OCI-LY3 (cell line): Measurements from ENCODE around the gene ING4.

ENCODE experiments used
- H2AFZ ChIP-seq: fragments of 200-600, 300-600 bp; shearing (Covaris generic); 2 replicates; pipeline ENCODE4 v1.6.0; 2014; ENCODE audit warnings: antibody characterized with exemption, low read depth, low read length
- H3K27ac ChIP-seq: fragments of 200-600, 300-600 bp; sonication (generic); 2 replicates; pipeline ENCODE4 v1.5.1; 2014; ENCODE audit warnings: mild to moderate bottlenecking, low read length, moderate library complexity, mixed read lengths
- H3K27me3 ChIP-seq: fragments of 200-600, 300-600 bp; sonication (generic); 2 replicates; pipeline ENCODE4 v1.6.1; 2014; ENCODE audit warnings: low read depth, low read length, mixed read lengths
- H3K36me3 ChIP-seq: fragments of 200-600, 300-600 bp; sonication (generic); replicated peaks from 2 replicates; pipeline ENCODE3; 2014; ENCODE audit warnings: low read depth, low read length, mixed read lengths
- H3K4me1 ChIP-seq: fragments of 300-600, 200-600 bp; sonication (generic); 2 replicates; pipeline ENCODE4 v1.6.1; 2014; ENCODE audit warnings: low read length, mixed read lengths
- H3K4me2 ChIP-seq: fragments of 200-600, 300-600 bp; sonication (generic); 2 replicates; pipeline ENCODE4 v1.6.1; 2014; ENCODE audit warnings: low read length, mixed read lengths
- H3K4me3 ChIP-seq: fragments of 300-600, 200-600 bp; sonication (generic); 2 replicates; pipeline ENCODE4 v1.5.1; 2014; ENCODE audit warnings: antibody characterized with exemption, mild to moderate bottlenecking, low read length, moderate library complexity
- H3K79me2 ChIP-seq: fragments of 300-600, 200-600 bp; shearing (Covaris generic); 2 replicates; pipeline ENCODE4 v1.6.1; 2014; ENCODE audit warnings: mild to moderate bottlenecking, low read length, mixed read lengths
- H3K9ac ChIP-seq: fragments of 300-600, 200-600 bp; shearing (Covaris generic); 2 replicates; pipeline ENCODE4 v1.6.0; 2014; ENCODE audit warnings: mild to moderate bottlenecking, low read length, moderate library complexity
- H3K9me3 ChIP-seq: fragments of 200-600, 300-600 bp; shearing (Covaris generic); 2 replicates; pipeline ENCODE4 v1.6.1; 2014; ENCODE audit warnings: low read length, mixed read lengths; ENCODE audit not compliant: insufficient read depth
- H4K20me1 ChIP-seq: fragments of 200-600, 300-600 bp; sonication (generic); 2 replicates; pipeline ENCODE4 v1.6.1; 2016; ENCODE audit warnings: low read length, mixed read lengths; ENCODE audit not compliant: insufficient read depth
- EZH2phosphoT487 ChIP-seq: fragments of 200-600 bp; shearing (Covaris generic); IDR thresholded peaks from 2 replicates; pipeline ENCODE4 v1.6.1; 2018; ENCODE audit warnings: antibody characterized with exemption, mixed run types, low read depth
- TF ChIP-seq, protein P1 (sequence below): fragments of 200-600, 300-600 bp; sonication (generic); IDR thresholded peaks from 2 replicates; pipeline ENCODE4 v1.5.1; 2014; ENCODE audit warnings: antibody characterized with exemption, low read length, low read depth

The ING4 gene

GRCh38 chr12:6701078-6701768 is 38.3 kb upstream of the ING4 start:
- Histone ChIP-seq H3K4me2 (no peak overlapping the region), H3K9ac (no peak overlapping the region)

GRCh38 chr12:6700646-6701051 is 37.7 kb upstream of the ING4 start, which contains the start of gene PIANP:
PIANP (minus strand) TSS chr12:6700815; CDS start chr12:6698061, 2,754 bp downstream.
- Histone ChIP-seq H3K27me3 (0 out of 2 replicates have a peak, but pooled peaks cover 3% of the 10 kb centered on the region), H3K9me3 (no peaks in the 10 kb centered on the region), H3K4me3 (no peak within 1 kb of the TSS), H3K4me2 (no peak within 1 kb of the TSS), H3K36me3 (no peaks in the 10 kb centered on the region), H3K4me1 (peaks cover 26% of the 10 kb centered on the region), H3K27ac (no peak within 1 kb of the TSS), H3K9ac (no peak within 1 kb of the TSS), H3K79me2 (no peaks in the 10 kb centered on the region), H4K20me1 (no peaks in the 10 kb centered on the region), H2AFZ (no peak within 1 kb of the TSS)
- TF ChIP-seq EZH2phosphoT487, result no peak
- TF ChIP-seq, protein P1, sequence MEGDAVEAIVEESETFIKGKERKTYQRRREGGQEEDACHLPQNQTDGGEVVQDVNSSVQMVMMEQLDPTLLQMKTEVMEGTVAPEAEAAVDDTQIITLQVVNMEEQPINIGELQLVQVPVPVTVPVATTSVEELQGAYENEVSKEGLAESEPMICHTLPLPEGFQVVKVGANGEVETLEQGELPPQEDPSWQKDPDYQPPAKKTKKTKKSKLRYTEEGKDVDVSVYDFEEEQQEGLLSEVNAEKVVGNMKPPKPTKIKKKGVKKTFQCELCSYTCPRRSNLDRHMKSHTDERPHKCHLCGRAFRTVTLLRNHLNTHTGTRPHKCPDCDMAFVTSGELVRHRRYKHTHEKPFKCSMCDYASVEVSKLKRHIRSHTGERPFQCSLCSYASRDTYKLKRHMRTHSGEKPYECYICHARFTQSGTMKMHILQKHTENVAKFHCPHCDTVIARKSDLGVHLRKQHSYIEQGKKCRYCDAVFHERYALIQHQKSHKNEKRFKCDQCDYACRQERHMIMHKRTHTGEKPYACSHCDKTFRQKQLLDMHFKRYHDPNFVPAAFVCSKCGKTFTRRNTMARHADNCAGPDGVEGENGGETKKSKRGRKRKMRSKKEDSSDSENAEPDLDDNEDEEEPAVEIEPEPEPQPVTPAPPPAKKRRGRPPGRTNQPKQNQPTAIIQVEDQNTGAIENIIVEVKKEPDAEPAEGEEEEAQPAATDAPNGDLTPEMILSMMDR, result no peak

More at GRCh38 chr12:6701078-6701768, 38.3 kb upstream of the ING4 start:
- Histone ChIP-seq H3K4me3 (no peak overlapping the region), H3K79me2 (no peaks in the 10 kb centered on the region), H3K4me1 (peaks cover 21% of the 10 kb centered on the region), H2AFZ (no peak overlapping the region), H3K27ac (no peak overlapping the region), H3K9me3 (no peaks in the 10 kb centered on the region), H4K20me1 (no peaks in the 10 kb centered on the region), H3K36me3 (no peaks in the 10 kb centered on the region), H3K27me3 (0 out of 2 replicates have a peak, but pooled peaks cover 3% of the 10 kb centered on the region)
- TF ChIP-seq EZH2phosphoT487, result no peak
- TF ChIP-seq, protein P1, result no peak

GRCh38 chr12:6699989-6700645 is 37.2 kb upstream of the ING4 start:
- H3K27me3 ChIP-seq, result 0 out of 2 replicates have a peak, but pooled peaks cover 3% of the 10 kb centered on the region
- TF ChIP-seq, protein P1, result no peak
- TF ChIP-seq EZH2phosphoT487, result no peak
- no peak overlapping the region for H2AFZ ChIP-seq
- H3K4me2 ChIP-seq, result no peak overlapping the region
- no peaks in the 10 kb centered on the region for H3K9me3 ChIP-seq
- H3K79me2 ChIP-seq, result no peaks in the 10 kb centered on the region
- H3K4me3 ChIP-seq, result no peak overlapping the region
- no peak overlapping the region for H3K9ac ChIP-seq
- no peak overlapping the region for H3K27ac ChIP-seq
- peaks cover 28% of the 10 kb centered on the region for H3K4me1 ChIP-seq
- no peaks in the 10 kb centered on the region for H4K20me1 ChIP-seq
- no peaks in the 10 kb centered on the region for H3K36me3 ChIP-seq

- Histone ChIP-seq H3K79me2 (no peaks in the 10 kb centered on the region), H3K4me1 (peaks cover 28% of the 10 kb centered on the region), H3K4me2 (no peak overlapping the region), H2AFZ (no peak overlapping the region), H4K20me1 (no peaks in the 10 kb centered on the region), H3K27ac (no peak overlapping the region), H3K9me3 (no peaks in the 10 kb centered on the region), H3K4me3 (no peak overlapping the region), H3K36me3 (no peaks in the 10 kb centered on the region), H3K27me3 (0 out of 2 replicates have a peak, but pooled peaks cover 3% of the 10 kb centered on the region), H3K9ac (no peak overlapping the region)
- TF ChIP-seq, protein P1, result no peak
- TF ChIP-seq EZH2phosphoT487, result no peak
These were observed 36.5 kb upstream of the ING4 start for GRCh38 chr12:6699259-6699988.
